Kidney epithelial cell (primary cell): ENCODE data around the gene ZNF385C. TPM values are rescaled to one million over a fixed set of nuclear protein-coding genes. Genes with fewer than 3 reads are reported as not detected.

Experiments
- DNase-seq: peaks from one replicate; pipeline ENCODE4 v3.0.0-alpha.2; 2010; ENCODE audit warnings: low read depth
- H3K27me3 ChIP-seq: 2 replicates; pipeline ENCODE4 v1.6.0; 2011; ENCODE audit warnings: low read length; ENCODE audit not compliant: control insufficient read depth, insufficient read depth
- H3K36me3 ChIP-seq: 2 replicates; pipeline ENCODE4 v1.5.1; 2011; ENCODE audit warnings: low read length; ENCODE audit not compliant: control insufficient read depth, insufficient read depth
- H3K4me3 ChIP-seq: 2 replicates; pipeline ENCODE4 v1.5.1; 2011; ENCODE audit warnings: low read depth, mild to moderate bottlenecking, control low read depth, low read length
- CTCF ChIP-seq: IDR thresholded peaks from 2 replicates; pipeline ENCODE4 v1.5.1; 2011; ENCODE audit warnings: mild to moderate bottlenecking, moderate library complexity, low read length, control low read depth, inconsistent platforms; ENCODE audit not compliant: insufficient read depth, poor library complexity, severe bottlenecking
- total RNA-seq: library from RNA; depleted of rRNA; stranded (reverse); fragments of >200 nt; gene quantifications from 2 replicates; pipeline ENCODE4 v1.2.3, GENCODE V29; 2015

Gene ZNF385C
- total RNA-seq, 1 donor from 2014 or later, result 0.04 TPM

- Histone ChIP-seq H3K4me3 (no peak overlapping the region), H3K36me3 (no peaks in the 10 kb centered on the region), H3K27me3 (peaks cover 44% of the 10 kb centered on the region)
- no peak for DNase-seq
- no peak for TF ChIP-seq CTCF
Measured at GRCh38 chr17:42055027-42055426, 43.2 kb downstream of the ZNF385C start.

- no peak overlapping the region for H3K4me3 ChIP-seq
- DNase-seq, result no peak
- no peaks in the 10 kb centered on the region for H3K36me3 ChIP-seq
- TF ChIP-seq CTCF, result no peak
- peaks cover 42% of the 10 kb centered on the region for H3K27me3 ChIP-seq
Measured at GRCh38 chr17:42053731-42054500, 44.4 kb downstream of the ZNF385C start.

- no peak for DNase-seq
- H3K27me3 ChIP-seq, result peaks cover 39% of the 10 kb centered on the region
- no peak for TF ChIP-seq CTCF
- no peaks in the 10 kb centered on the region for H3K36me3 ChIP-seq
- H3K4me3 ChIP-seq, result no peak overlapping the region
Measured at GRCh38 chr17:42052346-42052877, 45.9 kb downstream of the ZNF385C start.

GRCh38 chr17:42051645-42052044 lies 46.6 kb downstream of the ZNF385C start:
- no peak for DNase-seq
- H3K36me3 ChIP-seq, result no peaks in the 10 kb centered on the region
- no peak for TF ChIP-seq CTCF
- H3K4me3 ChIP-seq, result no peak overlapping the region
- H3K27me3 ChIP-seq, result peaks cover 39% of the 10 kb centered on the region

- H3K36me3 ChIP-seq, result no peaks in the 10 kb centered on the region
- H3K27me3 ChIP-seq, result peaks cover 36% of the 10 kb centered on the region
- H3K4me3 ChIP-seq, result no peak overlapping the region
- DNase-seq, result no peak
- no peak for TF ChIP-seq CTCF
Measured at GRCh38 chr17:42051013-42051400, 47.3 kb downstream of the ZNF385C start.
